ENCODE results near the gene ZIK1.

Gene ZIK1

GRCh38 chr19:57583521-57584416 lies at the start of gene ZIK1:
Gene ZIK1, plus strand, starts transcription at chr19:57584145. Its CDS starts 212 bp downstream, at chr19:57584357.
- H3K4me3 ChIP-seq (ENCODE audit: low read depth in 1 of 2, low read length in 1 of 2): peak within 1 kb of the TSS; percentile 61 to 74
- peaks cover 8% of the 10 kb centered on the region for H3K27me3 ChIP-seq
- H3K36me3 ChIP-seq: no peaks in the 10 kb centered on the region
- TF ChIP-seq CTCF (IDR thresholded peaks at IDR 0.05): no peak
- H3K4me1 ChIP-seq (ENCODE audit: control insufficient read depth in 1 of 2, insufficient read depth in 1 of 2, low read depth in 1 of 2, low read length in 1 of 2): peaks cover 12 to 17% of the 10 kb centered on the region in 2 experiments
- no peak within 1 kb of the TSS for H3K27ac ChIP-seq
- H3K9me3 ChIP-seq: peaks cover 16% of the 10 kb centered on the region

- no peak for TF ChIP-seq CTCF (IDR thresholded peaks at IDR 0.05)
- H3K27ac ChIP-seq: no peak overlapping the region
- H3K9me3 ChIP-seq: peaks cover 73% of the 10 kb centered on the region
- peaks cover 8% of the 10 kb centered on the region for H3K36me3 ChIP-seq
- H3K4me3 ChIP-seq (ENCODE audit: low read depth in 1 of 2, low read length in 1 of 2): no peak overlapping the region
- no peaks in the 10 kb centered on the region for H3K4me1 ChIP-seq (ENCODE audit: control insufficient read depth in 1 of 2, insufficient read depth in 1 of 2, low read depth in 1 of 2, low read length in 1 of 2)
- H3K27me3 ChIP-seq: no peaks in the 10 kb centered on the region
Observed at GRCh38 chr19:57537953-57538547, 45.9 kb upstream of the ZIK1 start.

- H3K27me3 ChIP-seq: no peaks in the 10 kb centered on the region
- H3K4me1 ChIP-seq (ENCODE audit: control insufficient read depth in 1 of 2, insufficient read depth in 1 of 2, low read depth in 1 of 2, low read length in 1 of 2): no peaks in the 10 kb centered on the region
- no peak overlapping the region for H3K4me3 ChIP-seq (ENCODE audit: low read depth in 1 of 2, low read length in 1 of 2)
- no peak overlapping the region for H3K27ac ChIP-seq
- no peak for TF ChIP-seq CTCF (IDR thresholded peaks at IDR 0.05)
- peaks cover 17% of the 10 kb centered on the region for H3K36me3 ChIP-seq
- H3K9me3 ChIP-seq: peaks cover 48% of the 10 kb centered on the region
Observed at GRCh38 chr19:57546513-57546912, 37.4 kb upstream of the ZIK1 start.

- peaks cover 14% of the 10 kb centered on the region for H3K9me3 ChIP-seq
- TF ChIP-seq CTCF (IDR thresholded peaks at IDR 0.05): no peak
- peaks cover 20% of the 10 kb centered on the region for H3K36me3 ChIP-seq
- H3K4me3 ChIP-seq (ENCODE audit: low read depth in 1 of 2, low read length in 1 of 2): no peak overlapping the region
- no peaks in the 10 kb centered on the region for H3K27me3 ChIP-seq
- H3K27ac ChIP-seq: no peak overlapping the region
- H3K4me1 ChIP-seq (ENCODE audit: control insufficient read depth in 1 of 2, insufficient read depth in 1 of 2, low read depth in 1 of 2, low read length in 1 of 2): no peaks in the 10 kb centered on the region
Observed at GRCh38 chr19:57552432-57552831, 31.5 kb upstream of the ZIK1 start.

- peaks cover 20% of the 10 kb centered on the region for H3K9me3 ChIP-seq
- no peaks in the 10 kb centered on the region for H3K27me3 ChIP-seq
- TF ChIP-seq CTCF (IDR thresholded peaks at IDR 0.05): no peak
- no peak overlapping the region for H3K4me3 ChIP-seq (ENCODE audit: low read depth in 1 of 2, low read length in 1 of 2)
- H3K4me1 ChIP-seq (ENCODE audit: control insufficient read depth in 1 of 2, insufficient read depth in 1 of 2, low read depth in 1 of 2, low read length in 1 of 2): peaks cover 15 to 16% of the 10 kb centered on the region in 2 experiments
- no peak overlapping the region for H3K27ac ChIP-seq
- H3K36me3 ChIP-seq: no peaks in the 10 kb centered on the region
Observed at GRCh38 chr19:57557659-57558058, 26.3 kb upstream of the ZIK1 start.
